ENCODE results near the gene KLHL36.

DNA sequence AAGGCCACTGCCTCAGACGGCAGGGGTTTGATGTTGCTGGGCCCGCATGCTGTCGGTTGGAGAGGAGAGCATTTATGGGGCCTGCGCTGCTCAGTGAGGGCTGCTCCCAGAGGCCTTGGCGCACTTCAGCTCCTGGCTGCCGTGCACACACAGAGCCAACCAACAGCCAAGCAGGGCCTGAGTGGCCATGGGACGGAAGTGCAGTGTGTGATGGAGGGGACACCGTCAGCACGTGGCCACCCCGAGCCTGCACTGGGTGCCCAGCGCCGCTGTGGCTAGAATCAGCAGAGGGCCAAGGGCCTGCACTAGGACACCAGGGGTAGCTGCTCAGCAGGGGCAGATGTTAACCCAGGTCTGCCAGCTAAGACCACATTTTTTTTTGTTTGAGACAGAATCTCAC lies 21.8 kb downstream of the KLHL36 start:
- TF ChIP-seq, protein P1, sequence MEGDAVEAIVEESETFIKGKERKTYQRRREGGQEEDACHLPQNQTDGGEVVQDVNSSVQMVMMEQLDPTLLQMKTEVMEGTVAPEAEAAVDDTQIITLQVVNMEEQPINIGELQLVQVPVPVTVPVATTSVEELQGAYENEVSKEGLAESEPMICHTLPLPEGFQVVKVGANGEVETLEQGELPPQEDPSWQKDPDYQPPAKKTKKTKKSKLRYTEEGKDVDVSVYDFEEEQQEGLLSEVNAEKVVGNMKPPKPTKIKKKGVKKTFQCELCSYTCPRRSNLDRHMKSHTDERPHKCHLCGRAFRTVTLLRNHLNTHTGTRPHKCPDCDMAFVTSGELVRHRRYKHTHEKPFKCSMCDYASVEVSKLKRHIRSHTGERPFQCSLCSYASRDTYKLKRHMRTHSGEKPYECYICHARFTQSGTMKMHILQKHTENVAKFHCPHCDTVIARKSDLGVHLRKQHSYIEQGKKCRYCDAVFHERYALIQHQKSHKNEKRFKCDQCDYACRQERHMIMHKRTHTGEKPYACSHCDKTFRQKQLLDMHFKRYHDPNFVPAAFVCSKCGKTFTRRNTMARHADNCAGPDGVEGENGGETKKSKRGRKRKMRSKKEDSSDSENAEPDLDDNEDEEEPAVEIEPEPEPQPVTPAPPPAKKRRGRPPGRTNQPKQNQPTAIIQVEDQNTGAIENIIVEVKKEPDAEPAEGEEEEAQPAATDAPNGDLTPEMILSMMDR (IDR thresholded peaks at IDR 0.05): no peak
- no peak for TF ChIP-seq ZFX (IDR thresholded peaks at IDR 0.05; ENCODE audit: borderline replicate concordance)
